DND-41 (cell line): Measurements from ENCODE around the gene KIF11.

ENCODE experiments used
- ATAC-seq: fragments of 200-7000 bp; cut with Tn5 transposase; 3 replicates; pipeline ENCODE4 v1.9.1; 2021; ENCODE audit warnings: low read depth; ENCODE audit not compliant: insufficient read depth
- DNase-seq: peaks from one replicate; pipeline ENCODE4 v3.0.0-alpha.2; 2020
- H2AFZ ChIP-seq: 2 replicates; pipeline ENCODE4 v1.6.0; 2012; ENCODE audit warnings: low read depth, low read length
- H3K27ac ChIP-seq: 2 replicates; pipeline ENCODE4 v1.5.1; 2012; ENCODE audit warnings: low read length, inconsistent platforms
- H3K27me3 ChIP-seq: fragments of 200-600 bp; sonication (generic); 2 replicates; pipeline ENCODE4 v1.6.0; 2012; ENCODE audit warnings: low read length, mild to moderate bottlenecking, inconsistent platforms; ENCODE audit not compliant: insufficient read depth, poor library complexity
- H3K36me3 ChIP-seq: 2 replicates; pipeline ENCODE4 v1.5.1; 2012; ENCODE audit warnings: low read length, inconsistent platforms; ENCODE audit not compliant: insufficient read depth
- H3K4me1 ChIP-seq: 2 replicates; pipeline ENCODE4 v1.5.1; 2012; ENCODE audit warnings: mild to moderate bottlenecking, low read length; ENCODE audit not compliant: insufficient read depth
- H3K4me2 ChIP-seq: 2 replicates; pipeline ENCODE4 v1.6.0; 2012; ENCODE audit warnings: mild to moderate bottlenecking, moderate library complexity, low read length, inconsistent platforms; ENCODE audit not compliant: insufficient read depth
- H3K4me3 ChIP-seq, 2 experiments: fragments of 200-600 bp in 1 of 2; shearing (Covaris generic) in 1 of 2; 2 replicates each; pipeline ENCODE4 v1.5.1; 2012 to 2016; ENCODE audit warnings: inconsistent platforms in 2 of 2, low read length in 2 of 2, mild to moderate bottlenecking in 2 of 2, low read depth in 1 of 2, moderate library complexity in 1 of 2
- H3K79me2 ChIP-seq: 2 replicates; pipeline ENCODE4 v1.6.0; 2012; ENCODE audit warnings: low read length, inconsistent platforms; ENCODE audit not compliant: insufficient read depth
- H3K9ac ChIP-seq: 2 replicates; pipeline ENCODE4 v1.6.0; 2012; ENCODE audit warnings: low read depth, mild to moderate bottlenecking, inconsistent platforms, low read length, moderate library complexity
- H3K9me3 ChIP-seq: 2 replicates; pipeline ENCODE4 v1.5.1; 2012; ENCODE audit warnings: low read length, moderate library complexity, mild to moderate bottlenecking, inconsistent platforms; ENCODE audit not compliant: insufficient read depth, severe bottlenecking
- H4K20me1 ChIP-seq: 2 replicates; pipeline ENCODE4 v1.6.0; 2012; ENCODE audit warnings: low read length; ENCODE audit not compliant: insufficient read depth
- CTCF ChIP-seq: IDR thresholded peaks from 2 replicates; pipeline ENCODE4 v1.5.1; 2012; ENCODE audit warnings: borderline replicate concordance, low read length, moderate library complexity, mild to moderate bottlenecking; ENCODE audit not compliant: poor library complexity, severe bottlenecking; ENCODE audit errors: extremely low read depth
- EZH2 ChIP-seq: IDR thresholded peaks from 3 replicates; pipeline ENCODE4 v1.6.1; 2012; ENCODE audit warnings: borderline replicate concordance, low read depth, mild to moderate bottlenecking, moderate library complexity, low read length, inconsistent platforms; ENCODE audit not compliant: severe bottlenecking

Gene KIF11

GRCh38 chr10:92677708-92678107 lies 84.8 kb downstream of the KIF11 start:
- H3K79me2 ChIP-seq, result no peaks in the 10 kb centered on the region
- no peak for DNase-seq
- H2AFZ ChIP-seq, result no peak overlapping the region
- H3K27me3 ChIP-seq, result no peaks in the 10 kb centered on the region
- no peaks in the 10 kb centered on the region for H4K20me1 ChIP-seq
- H3K4me3 ChIP-seq, result no peak overlapping the region
- H3K4me1 ChIP-seq, result no peaks in the 10 kb centered on the region
- H3K27ac ChIP-seq, result no peak overlapping the region
- ATAC-seq, result no peak
- TF ChIP-seq CTCF, result no peak
- TF ChIP-seq EZH2, result no peak
- no peak overlapping the region for H3K4me2 ChIP-seq
- H3K9me3 ChIP-seq, result no peaks in the 10 kb centered on the region
- no peak overlapping the region for H3K9ac ChIP-seq
- H3K36me3 ChIP-seq, result no peaks in the 10 kb centered on the region

GRCh38 chr10:92678206-92678605 lies 85.3 kb downstream of the KIF11 start:
- no peak overlapping the region for H2AFZ ChIP-seq
- DNase-seq, result no peak
- no peak overlapping the region for H3K4me2 ChIP-seq
- H3K9ac ChIP-seq, result no peak overlapping the region
- no peaks in the 10 kb centered on the region for H3K4me1 ChIP-seq
- no peaks in the 10 kb centered on the region for H3K9me3 ChIP-seq
- no peaks in the 10 kb centered on the region for H3K36me3 ChIP-seq
- no peaks in the 10 kb centered on the region for H4K20me1 ChIP-seq
- no peaks in the 10 kb centered on the region for H3K27me3 ChIP-seq
- H3K4me3 ChIP-seq, result no peak overlapping the region
- no peak overlapping the region for H3K27ac ChIP-seq
- H3K79me2 ChIP-seq, result no peaks in the 10 kb centered on the region
- TF ChIP-seq EZH2, result no peak
- TF ChIP-seq CTCF, result no peak
- ATAC-seq, result no peak

- H3K4me2 ChIP-seq, result no peak overlapping the region
- H3K4me3 ChIP-seq, result no peak overlapping the region
- no peak overlapping the region for H2AFZ ChIP-seq
- H3K9ac ChIP-seq, result no peak overlapping the region
- H4K20me1 ChIP-seq, result no peaks in the 10 kb centered on the region
- TF ChIP-seq EZH2 (no peak), CTCF (no peak)
- H3K27me3 ChIP-seq, result no peaks in the 10 kb centered on the region
- H3K79me2 ChIP-seq, result no peaks in the 10 kb centered on the region
- H3K27ac ChIP-seq, result no peak overlapping the region
- no peak for DNase-seq
- peak; percentile 29; the same call in 1 of the 3 replicates for ATAC-seq
- no peaks in the 10 kb centered on the region for H3K4me1 ChIP-seq
- no peaks in the 10 kb centered on the region for H3K9me3 ChIP-seq
- no peaks in the 10 kb centered on the region for H3K36me3 ChIP-seq
Measured at GRCh38 chr10:92681306-92681834, 88.4 kb downstream of the KIF11 start.

- ATAC-seq (no peak), DNase-seq (no peak)
- Histone ChIP-seq H3K4me3 (no peak overlapping the region), H3K4me1 (peaks cover 27% of the 10 kb centered on the region), H2AFZ (no peak overlapping the region), H3K27ac (no peak overlapping the region), H4K20me1 (no peaks in the 10 kb centered on the region), H3K36me3 (no peaks in the 10 kb centered on the region), H3K9ac (no peak overlapping the region), H3K9me3 (no peaks in the 10 kb centered on the region), H3K27me3 (peaks cover 22% of the 10 kb centered on the region), H3K79me2 (no peaks in the 10 kb centered on the region), H3K4me2 (no peak overlapping the region)
- TF ChIP-seq EZH2 (no peak), CTCF (no peak)
Measured at GRCh38 chr10:92688573-92688926, 95.6 kb downstream of the KIF11 start.
